ENCODE measurements around the gene TEX2. TPM values are rescaled to one million over a fixed set of nuclear protein-coding genes. Genes with fewer than 3 reads are reported as not detected.

Gene TEX2
- total and polyA plus RNA-seq, 9 of the 15 experiments (the other 6 are each of a cell fraction or from before 2014, with no cell fraction given): 4.1 to 27.6 (median 19.3) TPM

DNA sequence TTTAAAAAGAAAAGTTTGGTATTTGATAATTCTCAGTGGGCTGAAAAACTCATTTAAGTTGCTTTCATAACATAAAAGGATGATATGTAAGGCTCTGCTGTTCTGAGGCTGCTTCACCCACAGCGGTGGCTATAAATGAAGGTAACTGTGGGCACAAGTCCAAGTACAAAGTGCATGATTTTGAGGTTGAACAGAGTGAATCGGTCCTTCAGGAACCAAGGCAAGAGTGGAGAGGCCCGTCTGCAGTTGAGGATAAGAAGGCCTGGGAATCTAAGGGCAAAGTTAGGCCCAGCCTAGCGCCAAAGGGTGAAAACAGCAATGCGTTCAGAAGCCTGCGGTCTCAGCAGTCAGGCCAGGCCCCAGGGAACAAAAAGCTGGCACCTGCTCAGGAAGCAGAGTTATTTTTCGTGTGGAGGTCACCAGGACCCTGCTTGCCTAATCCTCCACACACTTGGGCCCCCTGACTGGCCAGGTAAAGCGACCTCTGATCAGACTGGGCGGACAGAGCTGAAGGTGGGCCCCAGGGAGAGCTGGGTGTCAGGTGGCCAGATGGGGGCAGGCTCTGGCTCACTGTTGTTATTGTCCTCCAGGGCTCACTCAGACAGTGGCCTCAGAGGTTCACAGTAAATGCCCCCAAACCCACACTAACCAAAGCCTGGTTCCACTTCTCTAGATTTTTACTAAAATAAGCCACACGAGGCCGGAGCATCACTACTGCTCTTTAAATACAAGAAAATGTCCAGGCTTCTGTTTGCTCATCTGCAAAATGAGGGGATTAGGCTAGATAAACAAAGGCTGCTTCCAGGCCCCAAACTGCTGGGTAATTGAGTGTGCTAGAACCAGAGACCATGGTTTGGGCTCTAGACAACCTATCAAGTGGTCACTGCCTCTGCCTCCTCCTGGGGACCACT lies 46.5 kb downstream of the TEX2 start (continued):
- TF ChIP-seq SMARCA4 (IDR thresholded peaks at IDR 0.05) (peak; percentile 27; the same call in 1 of the 2 replicates), HDGF (IDR thresholded peaks at IDR 0.05) (peak; percentile 28; the same call in 1 of the 2 replicates), SREBF1 (IDR thresholded peaks at IDR 0.05; ENCODE audit: borderline replicate concordance, low read depth, low read length) (no peak), ZFX (CRISPR knock-in tag; IDR thresholded peaks at IDR 0.05) (peak; percentile 86), CBFB (CRISPR knock-in tag; IDR thresholded peaks at IDR 0.05) (0 out of 2 replicates have a peak, but pooled peaks have one; percentile 53), CXXC5 (CRISPR knock-in tag; IDR thresholded peaks at IDR 0.05) (peak; percentile 34), ATF7 (IDR thresholded peaks at IDR 0.05) (0 out of 2 replicates have a peak, but pooled peaks have one; percentile 31), ZNF232 (CRISPR knock-in tag; IDR thresholded peaks at IDR 0.05) (no peak), CBFA2T2 (conservative IDR thresholded peaks at IDR 0.05) (0 out of 2 replicates have a peak, but pooled peaks have one; percentile 31), PHF20 (IDR thresholded peaks at IDR 0.05; ENCODE audit: partially characterized antibody) (peak; percentile 31), ZNF408 (CRISPR knock-in tag; IDR thresholded peaks at IDR 0.05; ENCODE audit: low read depth) (no peak), RAD21 (CRISPR knock-in tag; conservative IDR thresholded peaks at IDR 0.05 in 1 of 2, IDR thresholded peaks at IDR 0.05 in 1 of 2) (peak in 1 of 2 experiments; percentile 44; a peak in 2 of 4 replicates), SMAD4 (CRISPR knock-in tag; conservative IDR thresholded peaks at IDR 0.05) (no peak), EP400 (IDR thresholded peaks at IDR 0.05) (no peak)
- TF ChIP-seq, protein P1, sequence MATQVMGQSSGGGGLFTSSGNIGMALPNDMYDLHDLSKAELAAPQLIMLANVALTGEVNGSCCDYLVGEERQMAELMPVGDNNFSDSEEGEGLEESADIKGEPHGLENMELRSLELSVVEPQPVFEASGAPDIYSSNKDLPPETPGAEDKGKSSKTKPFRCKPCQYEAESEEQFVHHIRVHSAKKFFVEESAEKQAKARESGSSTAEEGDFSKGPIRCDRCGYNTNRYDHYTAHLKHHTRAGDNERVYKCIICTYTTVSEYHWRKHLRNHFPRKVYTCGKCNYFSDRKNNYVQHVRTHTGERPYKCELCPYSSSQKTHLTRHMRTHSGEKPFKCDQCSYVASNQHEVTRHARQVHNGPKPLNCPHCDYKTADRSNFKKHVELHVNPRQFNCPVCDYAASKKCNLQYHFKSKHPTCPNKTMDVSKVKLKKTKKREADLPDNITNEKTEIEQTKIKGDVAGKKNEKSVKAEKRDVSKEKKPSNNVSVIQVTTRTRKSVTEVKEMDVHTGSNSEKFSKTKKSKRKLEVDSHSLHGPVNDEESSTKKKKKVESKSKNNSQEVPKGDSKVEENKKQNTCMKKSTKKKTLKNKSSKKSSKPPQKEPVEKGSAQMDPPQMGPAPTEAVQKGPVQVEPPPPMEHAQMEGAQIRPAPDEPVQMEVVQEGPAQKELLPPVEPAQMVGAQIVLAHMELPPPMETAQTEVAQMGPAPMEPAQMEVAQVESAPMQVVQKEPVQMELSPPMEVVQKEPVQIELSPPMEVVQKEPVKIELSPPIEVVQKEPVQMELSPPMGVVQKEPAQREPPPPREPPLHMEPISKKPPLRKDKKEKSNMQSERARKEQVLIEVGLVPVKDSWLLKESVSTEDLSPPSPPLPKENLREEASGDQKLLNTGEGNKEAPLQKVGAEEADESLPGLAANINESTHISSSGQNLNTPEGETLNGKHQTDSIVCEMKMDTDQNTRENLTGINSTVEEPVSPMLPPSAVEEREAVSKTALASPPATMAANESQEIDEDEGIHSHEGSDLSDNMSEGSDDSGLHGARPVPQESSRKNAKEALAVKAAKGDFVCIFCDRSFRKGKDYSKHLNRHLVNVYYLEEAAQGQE (IDR thresholded peaks at IDR 0.05; ENCODE audit: borderline replicate concordance): peak; percentile 20; the same call in 1 of the 2 replicates
- TF ChIP-seq, protein P1 (CRISPR knock-in tag; IDR thresholded peaks at IDR 0.05; ENCODE audit: low read depth): no peak
- TF ChIP-seq, protein P2, sequence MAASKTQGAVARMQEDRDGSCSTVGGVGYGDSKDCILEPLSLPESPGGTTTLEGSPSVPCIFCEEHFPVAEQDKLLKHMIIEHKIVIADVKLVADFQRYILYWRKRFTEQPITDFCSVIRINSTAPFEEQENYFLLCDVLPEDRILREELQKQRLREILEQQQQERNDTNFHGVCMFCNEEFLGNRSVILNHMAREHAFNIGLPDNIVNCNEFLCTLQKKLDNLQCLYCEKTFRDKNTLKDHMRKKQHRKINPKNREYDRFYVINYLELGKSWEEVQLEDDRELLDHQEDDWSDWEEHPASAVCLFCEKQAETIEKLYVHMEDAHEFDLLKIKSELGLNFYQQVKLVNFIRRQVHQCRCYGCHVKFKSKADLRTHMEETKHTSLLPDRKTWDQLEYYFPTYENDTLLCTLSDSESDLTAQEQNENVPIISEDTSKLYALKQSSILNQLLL (CRISPR knock-in tag; IDR thresholded peaks at IDR 0.05; ENCODE audit: borderline replicate concordance): no peak
- TF ChIP-seq, protein P3, sequence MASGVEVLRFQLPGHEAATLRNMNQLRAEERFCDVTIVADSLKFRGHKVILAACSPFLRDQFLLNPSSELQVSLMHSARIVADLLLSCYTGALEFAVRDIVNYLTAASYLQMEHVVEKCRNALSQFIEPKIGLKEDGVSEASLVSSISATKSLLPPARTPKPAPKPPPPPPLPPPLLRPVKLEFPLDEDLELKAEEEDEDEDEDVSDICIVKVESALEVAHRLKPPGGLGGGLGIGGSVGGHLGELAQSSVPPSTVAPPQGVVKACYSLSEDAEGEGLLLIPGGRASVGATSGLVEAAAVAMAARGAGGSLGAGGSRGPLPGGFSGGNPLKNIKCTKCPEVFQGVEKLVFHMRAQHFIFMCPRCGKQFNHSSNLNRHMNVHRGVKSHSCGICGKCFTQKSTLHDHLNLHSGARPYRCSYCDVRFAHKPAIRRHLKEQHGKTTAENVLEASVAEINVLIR (CRISPR knock-in tag; IDR thresholded peaks at IDR 0.05): no peak
